Endothelial cell of umbilical vein (primary cell): ENCODE measurements around the gene GTF3C5.

Source experiments
- CTCF ChIP-seq, 2 donors: IDR thresholded peaks; 1 replicate in 1 of 2; 2 replicates in 1 of 2; pipeline ENCODE4 v1.5.1; 2011; ENCODE audit warnings: low read length in 2 of 2, mild to moderate bottlenecking in 2 of 2, moderate library complexity in 2 of 2, control low read depth in 1 of 2, inconsistent platforms in 1 of 2, low read depth in 1 of 2; ENCODE audit not compliant: insufficient read depth in 1 of 2; ENCODE audit errors: extremely low read depth in 1 of 2
- EZH2 ChIP-seq: IDR thresholded peaks from 2 replicates; pipeline ENCODE4 v1.6.1; 2012; ENCODE audit warnings: borderline replicate concordance, low read depth, mild to moderate bottlenecking, moderate library complexity, low read length, inconsistent platforms; ENCODE audit not compliant: severe bottlenecking
- FOS ChIP-seq: IDR thresholded peaks from 2 replicates; pipeline ENCODE4 v1.6.1; 2011; ENCODE audit warnings: mild to moderate bottlenecking, low read length, moderate library complexity, borderline replicate concordance; ENCODE audit not compliant: insufficient read depth
- GATA2 ChIP-seq: IDR thresholded peaks from 2 replicates; pipeline ENCODE4 v1.7.0; 2011; ENCODE audit warnings: low read depth, mild to moderate bottlenecking, moderate library complexity, mixed read lengths, low read length; ENCODE audit not compliant: insufficient read length, insufficient read depth
- JUN ChIP-seq: IDR thresholded peaks from 2 replicates; pipeline ENCODE4 v1.6.1; 2011; ENCODE audit warnings: borderline replicate concordance, low read depth; ENCODE audit not compliant: insufficient read length, insufficient read depth
- POLR2A ChIP-seq: IDR thresholded peaks from 2 replicates; pipeline ENCODE4 v1.6.1; 2012; ENCODE audit warnings: low read depth, mild to moderate bottlenecking, control low read depth, low read length
- TF ChIP-seq, protein P1 (sequence below): IDR thresholded peaks from 2 replicates; pipeline ENCODE4 v1.6.1; 2011; ENCODE audit not compliant: insufficient read depth, insufficient read length

DNA sequence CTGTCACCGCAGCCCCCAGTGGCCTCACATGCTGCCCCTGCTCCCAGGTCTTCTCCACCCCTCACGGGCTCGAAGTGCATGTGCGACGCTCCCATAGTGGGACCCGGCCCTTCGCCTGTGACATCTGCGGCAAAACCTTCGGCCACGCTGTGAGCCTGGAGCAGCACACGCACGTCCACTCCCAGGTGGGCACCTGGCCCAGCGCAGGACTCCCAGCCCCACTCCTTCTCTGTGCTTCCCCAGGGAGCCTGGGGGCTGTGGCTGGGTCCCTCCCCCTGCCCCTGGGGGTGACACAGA is 41.8 kb upstream of the GTF3C5 start:
- no peak for TF ChIP-seq JUN
- no peak for TF ChIP-seq CTCF (IDR thresholded peaks at IDR 0.05; ENCODE audit: extremely low read depth in 1 of 2, insufficient read depth in 1 of 2, low read depth in 1 of 2, low read length in 2 of 2)
- TF ChIP-seq POLR2A: no peak
- TF ChIP-seq, protein P1, sequence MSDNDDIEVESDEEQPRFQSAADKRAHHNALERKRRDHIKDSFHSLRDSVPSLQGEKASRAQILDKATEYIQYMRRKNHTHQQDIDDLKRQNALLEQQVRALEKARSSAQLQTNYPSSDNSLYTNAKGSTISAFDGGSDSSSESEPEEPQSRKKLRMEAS: no peak
- TF ChIP-seq FOS: no peak
- TF ChIP-seq EZH2: no peak
- TF ChIP-seq GATA2: no peak
